Cardiac muscle cell (in vitro differentiated cells and primary cell): ENCODE measurements around the gene PCLAF. TPM values are rescaled to one million over a fixed set of nuclear protein-coding genes. Genes with fewer than 3 reads are reported as not detected.
"Not testable (repeated sequence)": the region's sequence is repeated elsewhere in the genome, so short reads cannot be mapped to it uniquely, and the experiment has no call there.

Experiments used
- DNase-seq, 2 donors: peaks; one replicate each; pipeline versions ENCODE4 v3.0.0 to v3.0.0-alpha.2; 2010 to 2017; ENCODE audit warnings: low read depth in 1 of 2, low spot score in 1 of 2
- H3K27ac ChIP-seq: fragments of 200-600 bp; sonication (generic); 2 replicates; pipeline ENCODE4 v1.5.1; 2016
- H3K27me3 ChIP-seq: fragments of 200-600 bp; sonication (generic); 2 replicates; pipeline ENCODE4 v1.6.0; 2016; ENCODE audit warnings: control low read depth
- H3K36me3 ChIP-seq: fragments of 200-600 bp; sonication (generic); 2 replicates; pipeline ENCODE4 v1.5.1; 2016; ENCODE audit warnings: control low read depth
- H3K4me1 ChIP-seq: fragments of 200-600 bp; sonication (generic); 2 replicates; pipeline ENCODE4 v1.8.1; 2017; ENCODE audit warnings: low read depth, mild to moderate bottlenecking, mixed run types
- H3K4me3 ChIP-seq: fragments of 200-600 bp; sonication (generic); 2 replicates; pipeline ENCODE4 v1.5.1; 2016; ENCODE audit warnings: mild to moderate bottlenecking
- H3K9me3 ChIP-seq: fragments of 200-600 bp; sonication (generic); 2 replicates; pipeline ENCODE4 v1.5.1; 2017; ENCODE audit warnings: low read depth, mild to moderate bottlenecking, control low read depth
- polyA plus RNA-seq: library from polyadenylated mRNA; unstranded; fragments of >200 nt; fragmentation: Nextera tagmentation; extraction: Ambion mirVana; gene quantifications from 2 replicates; pipeline ENCODE4 v1.2.1, GENCODE V29; 2016
- total RNA-seq: library from RNA; depleted of rRNA; stranded (reverse); fragments of >200 nt; gene quantifications from 2 replicates; pipeline ENCODE4 v1.2.3, GENCODE V29; 2016
- TF ChIP-seq, protein P1 (sequence below): IDR thresholded peaks from 2 replicates; pipeline ENCODE4 v1.5.1; 2012; ENCODE audit warnings: low read depth, mild to moderate bottlenecking, low read length

PCLAF gene
- total and polyA plus RNA-seq, 2 experiments from 2014 or later = 7.5 to 59.9 TPM

DNA sequence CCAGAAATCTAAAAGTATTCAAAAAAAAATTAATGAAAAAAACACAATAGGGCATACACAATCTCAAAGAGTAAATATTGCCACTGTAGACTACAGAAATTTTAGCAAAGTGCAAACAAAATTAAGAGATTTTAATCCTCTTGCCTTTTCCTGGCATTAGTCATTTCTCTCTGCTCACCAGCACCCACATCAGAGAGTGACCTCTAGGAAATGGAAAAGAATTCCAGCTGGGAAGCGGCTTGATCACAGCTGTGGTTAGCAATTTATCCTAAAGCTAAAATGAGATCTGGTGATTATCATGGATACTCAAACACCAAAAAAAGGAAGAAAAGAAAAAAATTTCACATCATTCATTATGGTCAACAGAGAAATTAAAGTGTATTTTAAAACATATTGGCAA, 32.8 kb downstream of the PCLAF start:
- Histone ChIP-seq H3K4me1 (peaks cover 15% of the 10 kb centered on the region), H3K36me3 (no peaks in the 10 kb centered on the region), H3K9me3 (no peaks in the 10 kb centered on the region), H3K4me3 (no peak overlapping the region), H3K27me3 (no peaks in the 10 kb centered on the region), H3K27ac (no peak overlapping the region)
- TF ChIP-seq, protein P1, sequence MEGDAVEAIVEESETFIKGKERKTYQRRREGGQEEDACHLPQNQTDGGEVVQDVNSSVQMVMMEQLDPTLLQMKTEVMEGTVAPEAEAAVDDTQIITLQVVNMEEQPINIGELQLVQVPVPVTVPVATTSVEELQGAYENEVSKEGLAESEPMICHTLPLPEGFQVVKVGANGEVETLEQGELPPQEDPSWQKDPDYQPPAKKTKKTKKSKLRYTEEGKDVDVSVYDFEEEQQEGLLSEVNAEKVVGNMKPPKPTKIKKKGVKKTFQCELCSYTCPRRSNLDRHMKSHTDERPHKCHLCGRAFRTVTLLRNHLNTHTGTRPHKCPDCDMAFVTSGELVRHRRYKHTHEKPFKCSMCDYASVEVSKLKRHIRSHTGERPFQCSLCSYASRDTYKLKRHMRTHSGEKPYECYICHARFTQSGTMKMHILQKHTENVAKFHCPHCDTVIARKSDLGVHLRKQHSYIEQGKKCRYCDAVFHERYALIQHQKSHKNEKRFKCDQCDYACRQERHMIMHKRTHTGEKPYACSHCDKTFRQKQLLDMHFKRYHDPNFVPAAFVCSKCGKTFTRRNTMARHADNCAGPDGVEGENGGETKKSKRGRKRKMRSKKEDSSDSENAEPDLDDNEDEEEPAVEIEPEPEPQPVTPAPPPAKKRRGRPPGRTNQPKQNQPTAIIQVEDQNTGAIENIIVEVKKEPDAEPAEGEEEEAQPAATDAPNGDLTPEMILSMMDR = no peak
- peak in 1 of 2 donors; percentile 30 for DNase-seq

DNA sequence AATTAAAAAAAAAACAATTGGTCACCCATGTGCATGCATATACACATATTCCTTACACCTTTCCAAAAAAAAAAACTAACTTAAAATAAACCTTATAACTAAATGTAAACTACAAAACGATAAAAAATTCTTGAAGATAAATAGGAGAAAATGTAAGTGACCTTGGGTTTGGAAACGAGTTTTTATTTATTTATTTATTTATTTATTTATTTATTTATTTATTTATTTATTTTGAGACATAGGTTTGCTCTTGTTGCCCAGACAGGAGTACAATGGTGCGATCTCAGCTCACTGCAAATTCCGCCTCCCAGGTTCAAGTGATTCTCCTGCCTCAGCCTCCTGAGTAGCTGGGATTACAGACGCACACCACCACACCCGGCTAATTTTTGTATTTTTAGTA, 35.0 kb downstream of the PCLAF start:
- not testable (repeated sequence) for H3K27ac ChIP-seq, H3K4me3 ChIP-seq, DNase-seq, H3K27me3 ChIP-seq, H3K36me3 ChIP-seq, H3K9me3 ChIP-seq
- H3K4me1 ChIP-seq = peaks cover 34% of the 10 kb centered on the region

DNA sequence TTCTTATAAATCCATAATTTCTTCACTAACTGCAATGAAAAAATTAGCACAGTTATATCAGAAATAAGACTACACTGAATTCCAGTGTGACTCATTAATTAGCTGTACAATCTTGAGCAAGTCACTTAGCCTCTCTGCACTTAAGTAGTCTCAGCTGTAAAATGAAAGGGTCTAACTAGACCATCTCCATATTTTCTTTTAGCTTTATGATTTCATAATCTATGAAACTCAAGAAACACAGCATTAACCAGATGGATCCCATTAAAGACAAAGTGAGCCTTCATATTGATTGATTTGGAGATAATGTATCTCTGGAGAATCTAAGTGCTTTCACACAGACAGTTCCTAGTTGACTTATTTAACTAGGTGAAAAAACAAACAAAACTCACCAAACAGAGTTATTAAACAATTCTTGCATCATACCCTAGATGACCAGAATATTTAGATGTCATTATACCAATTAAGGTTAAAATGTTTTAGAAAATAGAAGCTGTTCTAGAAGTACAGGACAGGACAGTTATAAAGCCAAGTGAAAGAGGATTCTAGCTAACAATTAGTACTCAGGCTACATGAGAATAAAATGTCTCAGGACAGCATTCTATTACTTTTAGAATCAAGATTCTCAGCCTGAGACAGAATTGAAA, 36.5 kb downstream of the PCLAF start:
- no peak overlapping the region for H3K4me3 ChIP-seq
- peaks cover 41% of the 10 kb centered on the region for H3K4me1 ChIP-seq
- peak overlapping the region; percentile 24 for H3K27ac ChIP-seq
- TF ChIP-seq, protein P1 = no peak
- H3K27me3 ChIP-seq = no peaks in the 10 kb centered on the region
- no peaks in the 10 kb centered on the region for H3K36me3 ChIP-seq
- DNase-seq = peak in 1 of 2 donors; percentile 35
- no peaks in the 10 kb centered on the region for H3K9me3 ChIP-seq

DNA sequence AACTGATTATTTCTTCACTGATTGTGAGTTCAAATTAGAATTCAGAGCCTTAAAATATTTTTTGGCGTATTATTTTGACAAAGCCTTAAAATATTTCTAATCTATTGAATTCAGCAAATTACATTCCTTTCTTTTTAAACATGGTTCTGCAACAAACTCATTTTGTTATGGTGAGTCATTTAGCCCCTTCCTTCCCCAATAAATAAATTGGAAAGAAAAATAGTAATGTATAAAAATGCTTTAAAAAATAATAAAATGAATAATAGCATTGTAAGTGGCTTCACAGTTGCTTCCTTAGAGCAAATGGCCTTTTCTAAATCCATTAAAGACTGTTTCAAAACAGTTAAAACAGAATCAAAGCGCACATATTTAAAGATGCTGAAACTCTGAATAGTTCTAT, 37.4 kb downstream of the PCLAF start:
- Histone ChIP-seq H3K27ac (peak overlapping the region; percentile 79), H3K4me3 (no peak overlapping the region), H3K4me1 (peaks cover 43% of the 10 kb centered on the region), H3K27me3 (no peaks in the 10 kb centered on the region), H3K36me3 (no peaks in the 10 kb centered on the region), H3K9me3 (no peaks in the 10 kb centered on the region)
- DNase-seq = no peak
- TF ChIP-seq, protein P1 = no peak

DNA sequence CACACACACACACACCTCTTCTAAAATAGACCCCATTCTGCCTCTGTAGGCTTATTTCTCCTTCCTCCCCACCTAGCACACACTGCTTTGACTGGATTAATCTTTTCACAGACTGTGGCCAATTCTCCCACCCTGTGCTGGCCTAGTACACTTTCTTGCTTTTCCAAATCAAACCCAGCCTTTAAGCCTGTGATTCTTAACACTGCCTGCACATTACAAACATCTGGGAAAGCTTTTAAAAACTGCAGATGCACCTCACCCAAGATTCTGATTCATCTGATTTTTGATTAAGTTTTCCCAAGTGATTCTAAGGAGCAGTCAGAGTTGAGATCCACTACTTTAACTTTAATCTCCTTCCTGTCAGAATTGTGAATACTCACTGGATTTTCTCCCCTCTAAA, 38.0 kb downstream of the PCLAF start:
- H3K27ac ChIP-seq = peak overlapping the region; percentile 79
- no peaks in the 10 kb centered on the region for H3K36me3 ChIP-seq
- TF ChIP-seq, protein P1 = no peak

DNA sequence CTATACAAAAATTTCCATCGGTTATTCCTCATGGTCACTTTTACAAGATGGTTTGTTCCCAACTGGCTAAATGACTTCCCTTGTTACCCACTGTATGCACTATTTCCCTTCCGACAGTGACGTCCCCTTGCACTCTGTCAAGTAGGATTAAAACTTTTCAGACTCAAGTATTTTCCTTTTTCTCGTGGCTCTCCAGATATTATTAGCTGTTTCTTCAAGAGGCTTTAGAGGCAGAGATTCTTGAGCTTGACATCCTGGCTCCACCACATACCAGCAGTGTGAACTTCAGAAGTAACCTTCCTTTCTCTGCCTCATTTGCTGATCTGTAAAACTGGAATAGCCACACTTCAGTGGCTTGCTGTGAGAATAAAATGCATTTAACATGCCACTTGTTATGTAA, 39.3 kb downstream of the PCLAF start:
- Histone ChIP-seq H3K9me3 (no peaks in the 10 kb centered on the region), H3K36me3 (no peaks in the 10 kb centered on the region), H3K4me1 (peaks cover 43% of the 10 kb centered on the region), H3K27me3 (no peaks in the 10 kb centered on the region), H3K27ac (peak overlapping the region; percentile 79), H3K4me3 (no peak overlapping the region)
- TF ChIP-seq, protein P1 = no peak
- peak in 1 of 2 donors; percentile 65 for DNase-seq

More for the DNA sequence above, 38.0 kb downstream of the PCLAF start:
- Histone ChIP-seq H3K4me3 (no peak overlapping the region), H3K9me3 (no peaks in the 10 kb centered on the region), H3K4me1 (peaks cover 43% of the 10 kb centered on the region), H3K27me3 (no peaks in the 10 kb centered on the region)
- DNase-seq = no peak
